ENCODE results near the gene ARHGAP9.
"Not testable (repeated sequence)": the region's sequence is repeated elsewhere in the genome, so short reads cannot be mapped to it uniquely, and the experiment has no call there.

ARHGAP9 gene

GRCh38 chr12:57452181-57452936 is 27.3 kb downstream of the ARHGAP9 start:
- H3K4me1 ChIP-seq (ENCODE audit: control insufficient read depth, insufficient read depth, low read length), result peaks cover 21% of the 10 kb centered on the region
- no peaks in the 10 kb centered on the region for H3K27me3 ChIP-seq (replicated peaks; ENCODE audit: control insufficient read depth, insufficient read depth, low read length)
- H3K4me3 ChIP-seq (ENCODE audit: low read length), result no peak overlapping the region
- H3K9ac ChIP-seq (ENCODE audit: low read length), result no peak overlapping the region
- DNase-seq (ENCODE audit: low read depth), result peak; percentile 67
- H3K9me3 ChIP-seq (ENCODE audit: control insufficient read depth, low read length), result no peaks in the 10 kb centered on the region
- H3K36me3 ChIP-seq (ENCODE audit: control insufficient read depth, insufficient read depth, low read length, severe bottlenecking), result no peaks in the 10 kb centered on the region

GRCh38 chr12:57451233-57451778 is 28.4 kb downstream of the ARHGAP9 start:
- no peaks in the 10 kb centered on the region for H3K36me3 ChIP-seq (ENCODE audit: control insufficient read depth, insufficient read depth, low read length, severe bottlenecking)
- no peak overlapping the region for H3K4me3 ChIP-seq (ENCODE audit: low read length)
- no peaks in the 10 kb centered on the region for H3K27me3 ChIP-seq (replicated peaks; ENCODE audit: control insufficient read depth, insufficient read depth, low read length)
- H3K4me1 ChIP-seq (ENCODE audit: control insufficient read depth, insufficient read depth, low read length), result peaks cover 21% of the 10 kb centered on the region
- no peak for DNase-seq (ENCODE audit: low read depth)
- no peaks in the 10 kb centered on the region for H3K9me3 ChIP-seq (ENCODE audit: control insufficient read depth, low read length)
- H3K9ac ChIP-seq (ENCODE audit: low read length), result no peak overlapping the region

- H3K36me3 ChIP-seq (ENCODE audit: control insufficient read depth, insufficient read depth, low read length, severe bottlenecking), result no peaks in the 10 kb centered on the region
- no peak for DNase-seq (ENCODE audit: low read depth)
- H3K9ac ChIP-seq (ENCODE audit: low read length), result no peak overlapping the region
- peaks cover 18% of the 10 kb centered on the region for H3K4me1 ChIP-seq (ENCODE audit: control insufficient read depth, insufficient read depth, low read length)
- no peaks in the 10 kb centered on the region for H3K9me3 ChIP-seq (ENCODE audit: control insufficient read depth, low read length)
- H3K27me3 ChIP-seq (replicated peaks; ENCODE audit: control insufficient read depth, insufficient read depth, low read length), result no peaks in the 10 kb centered on the region
- no peak overlapping the region for H3K4me3 ChIP-seq (ENCODE audit: low read length)
Measured at GRCh38 chr12:57450057-57450456, 29.6 kb downstream of the ARHGAP9 start.

GRCh38 chr12:57449375-57449774 is 30.3 kb downstream of the ARHGAP9 start:
- Histone ChIP-seq H3K9me3 (ENCODE audit: control insufficient read depth, low read length) (no peaks in the 10 kb centered on the region), H3K36me3 (ENCODE audit: control insufficient read depth, insufficient read depth, low read length, severe bottlenecking) (no peaks in the 10 kb centered on the region), H3K27me3 (replicated peaks; ENCODE audit: control insufficient read depth, insufficient read depth, low read length) (no peaks in the 10 kb centered on the region), H3K9ac (ENCODE audit: low read length) (no peak overlapping the region), H3K4me1 (ENCODE audit: control insufficient read depth, insufficient read depth, low read length) (peaks cover 11% of the 10 kb centered on the region), H3K4me3 (ENCODE audit: low read length) (no peak overlapping the region)
- DNase-seq (ENCODE audit: low read depth), result no peak

- H3K9me3 ChIP-seq (ENCODE audit: control insufficient read depth, low read length), result no peaks in the 10 kb centered on the region
- H3K27me3 ChIP-seq (replicated peaks; ENCODE audit: control insufficient read depth, insufficient read depth, low read length), result no peaks in the 10 kb centered on the region
- DNase-seq (ENCODE audit: low read depth), result no peak
- no peaks in the 10 kb centered on the region for H3K36me3 ChIP-seq (ENCODE audit: control insufficient read depth, insufficient read depth, low read length, severe bottlenecking)
- no peak overlapping the region for H3K4me3 ChIP-seq (ENCODE audit: low read length)
- H3K9ac ChIP-seq (ENCODE audit: low read length), result no peak overlapping the region
- H3K4me1 ChIP-seq (ENCODE audit: control insufficient read depth, insufficient read depth, low read length), result peaks cover 10% of the 10 kb centered on the region
Measured at GRCh38 chr12:57448669-57449068, 31.0 kb downstream of the ARHGAP9 start.

- Histone ChIP-seq H3K27me3 (replicated peaks; ENCODE audit: control insufficient read depth, insufficient read depth, low read length) (no peaks in the 10 kb centered on the region), H3K9ac (ENCODE audit: low read length) (no peak overlapping the region), H3K4me1 (ENCODE audit: control insufficient read depth, insufficient read depth, low read length) (peaks cover 4% of the 10 kb centered on the region), H3K9me3 (ENCODE audit: control insufficient read depth, low read length) (no peaks in the 10 kb centered on the region), H3K36me3 (ENCODE audit: control insufficient read depth, insufficient read depth, low read length, severe bottlenecking) (no peaks in the 10 kb centered on the region), H3K4me3 (ENCODE audit: low read length) (no peak overlapping the region)
- no peak for DNase-seq (ENCODE audit: low read depth)
Measured at GRCh38 chr12:57446292-57446960, 33.2 kb downstream of the ARHGAP9 start.

- Histone ChIP-seq H3K9me3 (ENCODE audit: control insufficient read depth, low read length) (no peaks in the 10 kb centered on the region), H3K27me3 (replicated peaks; ENCODE audit: control insufficient read depth, insufficient read depth, low read length) (no peaks in the 10 kb centered on the region), H3K9ac (ENCODE audit: low read length) (no peak overlapping the region), H3K4me1 (ENCODE audit: control insufficient read depth, insufficient read depth, low read length) (no peaks in the 10 kb centered on the region), H3K36me3 (ENCODE audit: control insufficient read depth, insufficient read depth, low read length, severe bottlenecking) (no peaks in the 10 kb centered on the region), H3K4me3 (ENCODE audit: low read length) (no peak overlapping the region)
- no peak for DNase-seq (ENCODE audit: low read depth)
Measured at GRCh38 chr12:57444744-57445143, 34.9 kb downstream of the ARHGAP9 start.

GRCh38 chr12:57444337-57444736 is 35.3 kb downstream of the ARHGAP9 start:
- not testable (repeated sequence) for H3K36me3 ChIP-seq (ENCODE audit: control insufficient read depth, insufficient read depth, low read length, severe bottlenecking); DNase-seq (ENCODE audit: low read depth); H3K4me1 ChIP-seq (ENCODE audit: control insufficient read depth, insufficient read depth, low read length)

GRCh38 chr12:57441846-57442427 is 37.7 kb downstream of the ARHGAP9 start:
- Histone ChIP-seq H3K9me3 (ENCODE audit: control insufficient read depth, low read length) (no peaks in the 10 kb centered on the region), H3K9ac (ENCODE audit: low read length) (no peak overlapping the region), H3K36me3 (ENCODE audit: control insufficient read depth, insufficient read depth, low read length, severe bottlenecking) (no peaks in the 10 kb centered on the region), H3K27me3 (replicated peaks; ENCODE audit: control insufficient read depth, insufficient read depth, low read length) (no peaks in the 10 kb centered on the region), H3K4me1 (ENCODE audit: control insufficient read depth, insufficient read depth, low read length) (no peaks in the 10 kb centered on the region), H3K4me3 (ENCODE audit: low read length) (no peak overlapping the region)
- no peak for DNase-seq (ENCODE audit: low read depth)

More at GRCh38 chr12:57444337-57444736, 35.3 kb downstream of the ARHGAP9 start:
- not testable (repeated sequence) for H3K9me3 ChIP-seq (ENCODE audit: control insufficient read depth, low read length); H3K27me3 ChIP-seq (replicated peaks; ENCODE audit: control insufficient read depth, insufficient read depth, low read length); H3K4me3 ChIP-seq (ENCODE audit: low read length); H3K9ac ChIP-seq (ENCODE audit: low read length)

GRCh38 chr12:57441393-57441792 is 38.3 kb downstream of the ARHGAP9 start:
- H3K4me1 ChIP-seq (ENCODE audit: control insufficient read depth, insufficient read depth, low read length); H3K9me3 ChIP-seq (ENCODE audit: control insufficient read depth, low read length); H3K9ac ChIP-seq (ENCODE audit: low read length); H3K4me3 ChIP-seq (ENCODE audit: low read length); DNase-seq (ENCODE audit: low read depth); H3K36me3 ChIP-seq (ENCODE audit: control insufficient read depth, insufficient read depth, low read length, severe bottlenecking); H3K27me3 ChIP-seq (replicated peaks; ENCODE audit: control insufficient read depth, insufficient read depth, low read length): not testable (repeated sequence)

GRCh38 chr12:57439762-57440266 is 39.9 kb downstream of the ARHGAP9 start:
- Histone ChIP-seq H3K36me3 (ENCODE audit: control insufficient read depth, insufficient read depth, low read length, severe bottlenecking) (no peaks in the 10 kb centered on the region), H3K4me3 (ENCODE audit: low read length) (no peak overlapping the region), H3K9ac (ENCODE audit: low read length) (no peak overlapping the region), H3K4me1 (ENCODE audit: control insufficient read depth, insufficient read depth, low read length) (no peaks in the 10 kb centered on the region), H3K27me3 (replicated peaks; ENCODE audit: control insufficient read depth, insufficient read depth, low read length) (no peaks in the 10 kb centered on the region), H3K9me3 (ENCODE audit: control insufficient read depth, low read length) (no peaks in the 10 kb centered on the region)
- DNase-seq (ENCODE audit: low read depth), result no peak
